Hindlimb muscle (tissue), 1 donor: ENCODE data around the gene PREX1. TPM values are rescaled to one million over a fixed set of nuclear protein-coding genes. Genes with fewer than 3 reads are reported as not detected.
"Not testable (repeated sequence)": the region's sequence is repeated elsewhere in the genome, so short reads cannot be mapped to it uniquely, and the experiment has no call there.

ENCODE experiments used
- DNase-seq: peaks from one replicate; pipeline ENCODE4 v3.0.0-alpha.2; 2013
- polyA plus RNA-seq: library from polyadenylated mRNA; unstranded; fragments of 120-200 nt; gene quantifications from one replicate; pipeline ENCODE4 v1.2.1, GENCODE V29; 2013; ENCODE audit not compliant: insufficient read length

Gene PREX1
- polyA plus RNA-seq, 1 donor = 20.0 TPM

DNA sequence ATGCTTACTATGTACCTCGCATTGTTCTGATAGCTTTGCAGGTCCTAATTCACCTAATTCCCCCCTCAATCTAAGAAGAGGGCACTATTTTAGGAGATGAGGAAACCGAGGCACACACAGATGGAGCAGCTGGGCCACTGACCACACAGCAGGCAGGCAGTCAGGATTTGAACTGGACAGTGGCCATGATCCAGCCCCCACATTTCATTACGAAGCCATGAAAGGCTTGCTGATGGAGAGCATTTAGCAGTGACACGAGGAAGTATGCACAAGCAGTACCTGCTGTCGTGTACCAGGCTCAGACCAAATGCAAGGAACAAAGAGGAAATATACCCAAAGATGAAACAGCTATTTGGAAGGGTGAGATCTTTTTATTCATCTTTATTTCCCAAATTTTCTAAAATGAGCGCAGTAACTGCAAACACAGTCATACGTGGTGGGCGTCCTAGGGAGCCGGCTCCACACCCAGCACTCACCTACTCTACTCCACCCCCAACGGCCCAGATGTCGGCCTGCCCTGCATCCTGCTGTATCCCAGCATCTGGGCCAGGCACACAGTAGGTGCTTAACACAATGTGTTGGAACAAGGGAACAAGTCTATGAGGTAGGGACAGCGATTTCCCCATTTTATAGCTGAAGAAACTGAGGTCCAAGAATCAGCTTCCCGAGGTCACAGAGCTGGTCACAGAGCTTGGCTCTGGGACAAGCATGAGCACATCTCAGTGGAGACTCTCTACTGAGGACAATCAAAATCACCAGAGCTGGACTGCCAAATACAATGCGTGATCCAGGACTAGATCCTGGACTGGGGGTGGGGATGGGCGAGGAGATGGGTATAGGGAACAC lies 15.0 kb downstream of the PREX1 start:
- no peak for DNase-seq

DNA sequence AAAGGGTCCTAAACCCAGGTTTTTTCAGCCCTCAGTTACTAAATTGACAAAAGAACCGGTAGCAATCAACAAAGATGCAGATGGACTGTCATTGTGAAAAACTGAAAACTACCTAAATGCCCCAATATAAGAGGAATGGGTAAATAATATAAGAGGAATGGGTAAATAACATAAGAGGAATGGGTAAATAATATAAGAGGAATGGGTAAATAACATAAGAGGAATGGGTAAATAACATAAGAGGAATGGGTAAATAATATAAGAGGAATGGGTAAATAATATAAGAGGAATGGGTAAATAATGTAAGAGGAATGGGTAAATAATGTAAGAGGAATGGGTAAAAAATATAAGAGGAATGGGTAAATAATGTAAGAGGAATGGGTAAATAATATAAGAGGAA lies 15.7 kb downstream of the PREX1 start:
- not testable (repeated sequence) for DNase-seq

DNA sequence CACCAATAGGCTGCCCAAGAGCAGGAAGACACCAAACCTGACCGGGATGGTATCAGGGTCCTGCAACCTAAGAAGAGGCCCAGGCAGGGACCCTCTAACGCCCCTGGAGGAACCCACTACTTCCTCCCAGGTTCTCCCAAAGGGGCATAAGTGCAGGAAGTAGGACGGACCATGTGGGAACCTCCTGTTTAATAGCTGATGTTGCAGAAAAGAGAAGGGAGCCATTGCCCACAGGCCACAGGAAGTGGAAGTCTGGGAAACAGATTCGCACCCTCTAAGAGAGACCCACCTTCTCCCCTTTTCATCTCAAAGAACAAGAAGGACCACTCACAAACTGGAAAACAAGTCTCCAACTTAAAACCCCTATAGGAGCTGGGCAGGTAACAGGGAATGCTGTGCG lies 18.1 kb downstream of the PREX1 start:
- no peak for DNase-seq

DNA sequence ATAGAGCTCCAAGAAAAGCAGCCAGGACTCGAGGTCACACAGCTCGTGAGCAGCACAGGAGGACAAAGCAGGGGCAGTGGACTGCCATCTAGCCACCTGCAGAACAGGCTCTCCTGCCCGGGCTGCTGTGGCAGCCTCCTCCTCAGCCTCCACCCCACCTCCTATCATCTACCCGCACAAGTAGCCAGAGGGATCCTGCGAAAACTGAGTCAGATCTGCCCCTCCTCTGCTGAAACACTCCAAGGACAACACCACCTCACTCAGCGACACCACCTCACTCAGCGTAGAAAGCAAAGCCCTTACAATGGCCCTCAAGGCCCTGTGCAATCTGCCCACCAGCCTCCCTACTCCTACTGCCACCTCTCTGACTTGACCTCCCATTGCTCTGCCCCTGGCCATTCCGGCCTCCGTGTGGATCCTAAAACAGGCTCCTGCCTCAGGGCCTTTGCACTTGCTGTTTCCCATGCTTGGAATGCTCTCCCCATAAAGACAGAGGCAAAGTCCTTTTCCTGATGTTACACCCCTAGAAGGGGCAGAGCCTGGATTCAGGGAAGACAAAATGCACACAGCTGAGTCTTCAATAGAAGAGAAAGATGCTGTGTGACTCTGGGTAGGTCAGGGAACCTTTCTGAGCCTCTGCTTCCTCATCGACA lies 19.3 kb downstream of the PREX1 start:
- DNase-seq = no peak

DNA sequence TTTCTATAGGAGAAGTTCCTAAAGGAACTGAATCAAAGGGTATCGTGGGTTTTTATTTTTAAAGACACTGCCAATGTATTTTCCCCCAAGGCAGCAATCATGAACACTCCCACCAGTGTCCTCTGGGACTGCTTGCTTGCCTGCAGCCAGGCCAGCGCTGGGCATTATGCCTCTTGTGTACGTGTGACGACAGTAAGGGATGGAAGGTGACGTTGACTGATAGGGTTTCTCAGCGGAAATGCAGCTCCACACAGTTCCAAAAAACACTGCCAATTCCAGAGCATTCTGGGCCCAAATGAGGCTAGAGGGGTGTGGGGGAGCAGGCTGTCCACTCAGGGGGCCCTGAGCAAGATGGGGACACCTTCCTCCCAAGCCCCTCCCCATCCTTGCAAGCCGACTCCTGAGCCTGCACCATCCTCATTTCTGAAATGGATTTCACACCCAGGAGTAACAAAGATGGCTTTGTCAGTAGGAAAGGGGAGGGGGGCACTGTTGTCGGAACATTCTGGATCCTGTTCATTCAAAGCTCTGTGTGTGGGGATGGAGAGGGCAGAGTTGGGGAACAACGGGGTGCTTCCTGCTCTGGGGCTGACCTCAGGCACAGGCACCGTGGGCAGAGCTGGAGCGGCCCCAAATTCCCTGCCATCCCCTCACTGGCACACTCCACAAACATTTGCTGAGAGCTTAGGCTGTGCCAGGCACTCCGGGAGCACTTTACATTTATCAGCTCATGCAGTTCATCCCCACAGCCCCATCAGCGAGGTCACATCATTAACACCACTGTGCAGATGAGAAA lies 20.0 kb downstream of the PREX1 start:
- no peak for DNase-seq

DNA sequence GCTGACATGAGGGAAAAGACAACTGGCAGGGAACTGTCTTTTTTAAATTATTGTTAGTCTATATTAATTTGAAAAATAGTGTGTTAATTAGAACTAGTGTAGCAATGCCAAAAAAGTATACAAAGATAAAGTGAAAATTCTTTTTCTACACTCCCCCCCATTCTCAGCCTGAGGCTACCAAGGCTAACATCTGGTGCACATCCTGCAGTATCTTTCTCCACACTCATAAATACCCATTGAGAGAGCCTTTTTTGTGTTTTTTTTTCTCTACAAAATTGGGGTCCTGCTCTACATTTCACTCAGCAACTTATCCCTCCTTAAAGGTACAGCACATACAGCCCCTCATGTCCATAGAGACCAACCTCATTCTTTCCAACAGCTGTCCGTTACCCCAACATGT lies 20.7 kb downstream of the PREX1 start:
- DNase-seq = no peak

DNA sequence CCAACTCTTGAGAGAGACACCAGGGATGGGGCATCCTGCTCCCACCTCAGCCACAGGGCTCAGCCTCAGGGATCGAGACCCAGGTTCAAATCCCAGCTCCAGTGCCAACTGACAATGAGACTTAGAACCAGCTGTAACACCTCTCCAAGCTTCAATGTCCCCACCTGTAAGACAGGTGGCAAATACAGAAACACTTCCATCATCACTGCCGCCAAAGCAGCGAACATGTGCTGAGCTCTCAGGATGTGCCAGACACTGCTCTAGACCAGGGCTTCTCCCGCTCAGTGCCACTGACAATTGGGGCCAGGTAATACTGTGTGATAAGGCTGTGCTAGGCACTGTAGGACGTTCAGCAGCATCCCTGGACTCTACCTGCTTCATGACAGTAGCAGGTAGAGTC lies 22.1 kb downstream of the PREX1 start:
- no peak for DNase-seq

DNA sequence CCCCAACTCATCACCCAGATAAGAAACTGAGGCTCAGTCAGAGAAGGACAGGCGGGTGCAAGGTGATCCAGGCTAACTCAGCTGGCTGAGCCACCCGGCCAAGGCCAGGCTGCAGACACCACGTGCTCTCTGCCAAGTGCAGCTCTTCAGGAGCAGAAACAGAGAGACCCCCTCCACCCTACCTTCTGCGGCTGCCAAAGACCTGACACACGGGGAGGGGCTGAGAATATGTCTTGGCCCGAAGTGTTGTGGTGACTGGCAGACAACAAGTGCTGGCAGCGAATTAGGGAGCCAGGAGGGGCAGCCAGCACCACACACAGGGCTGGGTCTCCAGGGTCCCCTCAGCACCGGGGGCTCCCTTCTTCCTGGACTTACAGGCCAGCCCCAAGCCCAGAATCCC lies 22.5 kb downstream of the PREX1 start:
- no peak for DNase-seq

DNA sequence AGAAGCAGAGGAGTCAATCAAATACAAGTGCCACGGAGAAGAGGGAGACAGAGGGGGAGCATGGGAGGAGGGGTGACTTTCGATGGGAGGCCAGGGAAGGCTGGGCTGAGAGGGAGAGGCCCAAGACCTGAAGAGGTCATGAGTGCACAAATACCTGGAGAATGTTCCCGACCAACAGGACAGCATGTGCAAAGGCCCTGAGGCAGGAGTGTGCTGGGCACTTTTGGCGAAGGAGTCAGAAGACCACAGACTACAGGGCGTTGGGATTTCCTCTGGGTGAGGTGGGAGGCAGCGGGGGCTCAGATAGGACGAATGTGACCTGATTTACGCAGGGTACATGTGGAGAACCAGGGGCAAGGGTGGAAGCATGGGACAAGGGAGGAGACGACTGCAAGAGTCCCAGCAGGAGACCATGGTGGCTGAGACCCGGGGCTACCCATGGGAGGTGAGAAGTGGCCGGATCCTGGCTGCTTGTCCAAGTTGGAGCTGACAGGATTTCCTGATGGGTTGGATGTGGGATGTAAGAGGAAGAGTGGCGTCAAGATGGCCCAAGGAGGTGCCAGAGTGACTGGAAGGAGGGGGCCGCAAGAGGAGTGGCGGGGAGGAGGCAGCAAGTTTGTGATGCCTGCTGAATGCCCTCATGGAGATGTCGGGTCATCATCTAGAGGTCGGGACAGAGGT lies 23.4 kb downstream of the PREX1 start:
- DNase-seq = no peak

DNA sequence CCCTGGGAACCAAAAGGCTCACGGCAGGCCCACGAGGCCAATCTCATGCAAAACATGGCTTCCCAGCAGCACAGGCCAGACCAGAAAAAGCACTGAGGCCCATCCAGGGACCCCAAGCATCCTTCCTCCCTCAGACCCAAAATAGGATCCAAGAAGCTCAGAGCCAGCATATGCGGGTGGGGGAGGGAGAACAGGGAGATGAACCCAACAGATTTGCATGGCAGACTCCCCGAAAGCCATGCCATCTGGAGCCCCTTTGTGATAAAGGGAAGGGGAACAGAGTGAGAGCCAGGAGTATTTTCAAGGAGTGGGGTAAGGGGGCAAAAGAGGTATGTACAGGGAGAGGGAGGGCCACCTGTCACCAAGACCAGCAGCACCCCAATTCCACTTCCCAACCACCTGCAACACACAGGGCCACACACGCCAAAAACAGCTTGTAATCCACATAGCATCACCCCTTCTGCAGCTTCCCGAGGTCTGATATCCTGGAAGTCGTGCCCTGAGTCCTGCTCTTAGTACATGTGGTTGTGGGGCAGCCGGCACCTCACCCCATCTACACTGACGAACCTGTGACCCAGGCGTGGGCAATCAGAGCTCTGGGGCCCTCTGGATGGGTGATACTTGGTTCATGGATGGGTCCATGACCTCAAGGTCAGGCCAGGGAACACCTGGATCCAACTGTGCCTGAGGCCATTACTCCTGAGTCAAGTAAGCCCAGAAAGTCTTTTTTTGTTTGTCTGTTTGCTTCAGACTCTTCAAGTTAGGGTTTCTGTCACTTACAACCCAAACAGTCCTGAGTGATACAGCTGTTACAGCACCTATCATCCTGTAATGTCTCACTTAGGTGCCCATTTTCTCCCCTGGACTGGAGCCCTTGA lies 24.4 kb downstream of the PREX1 start:
- DNase-seq = no peak

DNA sequence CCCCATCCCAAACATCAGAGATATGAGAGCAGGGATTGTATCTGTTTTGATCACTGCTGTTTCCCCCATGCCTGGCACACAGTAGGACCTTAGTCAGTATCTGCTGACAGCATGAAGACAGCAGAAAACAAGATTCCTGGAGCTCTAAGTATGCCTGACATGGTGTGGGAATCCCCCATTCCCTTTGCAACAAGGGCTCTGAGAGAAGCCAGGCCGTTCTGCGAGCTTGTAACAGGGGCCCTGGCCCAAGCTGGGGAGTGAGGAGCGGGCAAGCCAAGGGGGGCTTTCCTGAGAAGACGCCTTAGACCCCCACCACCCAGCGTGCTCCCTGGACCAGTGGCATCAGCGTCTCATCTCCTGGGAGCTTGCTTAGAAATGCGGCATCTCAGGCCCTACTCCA lies 25.2 kb downstream of the PREX1 start:
- no peak for DNase-seq

DNA sequence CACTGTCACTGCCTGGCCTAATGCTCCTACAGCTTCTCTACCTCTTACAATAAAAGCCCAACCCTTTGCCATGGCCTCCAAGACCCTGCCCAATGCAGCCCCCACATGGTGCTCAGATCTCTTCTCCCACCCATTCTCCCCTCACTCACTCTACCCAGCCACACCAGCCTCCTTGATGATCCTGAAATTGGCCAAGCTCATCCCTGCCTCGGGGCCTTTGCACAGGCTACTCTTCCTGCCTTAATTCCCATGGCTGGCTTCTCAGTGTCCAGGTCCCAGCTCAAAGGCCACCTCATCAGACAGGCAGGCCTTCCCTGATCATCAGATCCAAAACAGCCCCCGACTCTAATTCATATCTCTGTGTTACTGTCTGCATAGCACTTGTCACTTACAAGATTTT lies 25.6 kb downstream of the PREX1 start:
- DNase-seq = no peak

DNA sequence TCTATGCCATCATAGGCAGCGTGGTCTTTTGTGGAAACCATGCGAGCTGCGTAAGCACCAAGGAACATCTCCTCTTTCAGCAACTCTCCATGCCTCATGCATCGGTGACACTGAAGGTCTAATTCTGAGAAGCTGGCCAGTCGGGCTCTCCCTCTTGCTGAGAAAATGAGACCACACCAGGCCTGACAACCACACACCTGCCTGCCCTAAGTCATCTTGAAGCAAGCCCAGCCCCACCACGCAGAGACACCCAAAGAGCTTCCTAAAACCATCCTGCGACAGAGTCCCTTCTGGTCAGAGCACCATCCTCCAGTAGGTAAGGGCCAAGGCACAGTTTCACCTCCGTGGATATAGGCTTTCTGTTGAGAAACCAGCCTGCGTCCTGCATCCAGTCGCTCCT lies 26.6 kb downstream of the PREX1 start:
- no peak for DNase-seq

DNA sequence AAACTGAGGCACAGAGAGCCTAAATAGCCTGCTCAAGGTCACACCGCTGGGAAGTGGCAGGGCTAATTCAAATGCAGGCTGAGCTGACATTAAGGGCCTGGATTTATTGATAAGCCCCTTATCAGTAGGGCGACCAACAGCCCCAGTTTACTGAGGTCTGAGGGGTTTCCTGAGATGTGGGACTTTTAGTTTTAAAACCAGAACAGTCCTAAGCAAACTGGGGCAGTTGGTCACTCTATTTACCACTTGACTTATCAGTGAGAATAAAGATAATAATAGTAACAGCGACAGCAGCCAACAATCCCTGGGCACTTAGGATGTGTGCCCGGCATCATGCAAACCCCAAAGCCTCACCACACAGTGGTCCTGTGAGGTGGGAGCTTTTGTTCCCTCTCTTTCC lies 27.6 kb downstream of the PREX1 start:
- no peak for DNase-seq

DNA sequence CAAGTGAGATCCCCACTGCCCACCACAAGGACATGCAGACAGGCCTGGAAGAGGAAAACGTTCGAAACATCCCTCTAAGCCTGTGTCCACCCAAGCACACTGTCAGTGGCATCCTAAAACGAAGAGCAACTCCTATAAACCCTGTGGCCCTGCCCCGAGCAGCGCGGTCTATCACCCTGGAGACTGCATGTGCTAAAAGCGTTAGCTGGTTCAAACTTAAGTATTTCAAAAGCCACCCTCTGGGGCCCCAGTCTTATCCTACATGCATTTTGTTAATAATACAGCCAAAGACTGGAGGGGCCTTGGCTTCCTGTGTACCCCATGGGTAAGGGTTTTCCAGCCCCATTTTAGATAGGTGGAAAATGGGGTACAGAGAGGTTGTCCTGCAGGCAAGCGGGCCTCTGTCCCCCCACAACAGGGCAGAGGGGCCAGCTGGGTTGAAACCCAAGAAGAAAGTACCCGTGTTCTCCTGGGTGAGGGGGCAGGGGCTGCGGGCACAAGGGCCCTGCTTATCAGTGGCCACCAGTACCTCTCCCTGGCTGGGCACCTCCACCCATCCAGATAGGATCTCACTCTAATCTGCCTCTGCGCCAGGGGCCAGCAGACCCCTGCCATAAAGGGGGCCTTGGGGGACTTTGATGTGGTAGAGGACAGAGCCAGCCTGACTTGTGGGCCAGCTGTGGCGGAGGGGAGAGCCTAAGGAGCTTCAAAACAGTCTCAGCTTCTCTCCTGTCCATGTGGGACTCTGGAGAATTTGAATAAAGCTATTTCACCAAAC lies 28.3 kb downstream of the PREX1 start:
- DNase-seq = no peak

DNA sequence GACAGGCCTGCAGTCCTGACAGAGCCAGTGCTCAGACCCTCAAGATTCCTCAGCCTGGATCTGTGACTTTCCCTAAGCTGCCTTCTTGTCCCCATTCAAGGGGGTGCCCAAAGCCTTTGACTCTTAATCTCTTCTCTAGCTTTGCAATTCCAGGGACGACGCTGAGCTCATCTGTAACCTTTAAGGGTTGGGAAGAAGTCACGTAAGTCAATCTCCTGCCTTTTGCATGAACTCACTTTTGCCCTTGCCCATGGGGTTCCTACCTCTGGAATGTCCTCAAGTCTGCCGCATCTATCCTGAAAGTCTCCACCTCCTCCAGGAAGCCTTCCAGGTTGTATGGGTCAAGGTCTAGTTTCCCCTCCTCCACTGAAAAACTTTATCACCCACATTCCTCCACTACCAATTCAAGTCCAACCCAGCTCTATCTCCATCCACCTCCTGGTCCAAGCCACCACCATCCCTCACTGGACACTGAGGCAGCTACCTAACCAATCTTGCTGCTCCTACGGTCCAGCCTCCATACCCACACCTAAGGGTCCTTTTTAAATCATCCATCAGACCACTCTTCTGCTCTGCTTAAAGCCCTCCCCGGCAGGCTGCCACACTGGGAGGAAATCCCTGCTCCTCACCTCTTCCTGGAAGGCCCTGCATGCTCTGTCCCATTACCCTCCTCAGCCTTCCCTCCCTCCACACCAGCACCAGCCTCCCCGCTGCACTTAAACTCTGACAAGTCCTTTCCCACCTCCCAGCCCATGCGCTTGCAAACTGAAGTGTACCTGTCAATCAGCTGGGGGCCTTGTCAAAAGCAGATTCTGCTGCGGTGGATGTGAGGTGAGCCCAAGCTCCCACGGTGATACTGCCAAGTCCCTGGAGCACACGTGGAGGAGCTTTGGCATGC lies 29.7 kb downstream of the PREX1 start:
- DNase-seq = no peak

DNA sequence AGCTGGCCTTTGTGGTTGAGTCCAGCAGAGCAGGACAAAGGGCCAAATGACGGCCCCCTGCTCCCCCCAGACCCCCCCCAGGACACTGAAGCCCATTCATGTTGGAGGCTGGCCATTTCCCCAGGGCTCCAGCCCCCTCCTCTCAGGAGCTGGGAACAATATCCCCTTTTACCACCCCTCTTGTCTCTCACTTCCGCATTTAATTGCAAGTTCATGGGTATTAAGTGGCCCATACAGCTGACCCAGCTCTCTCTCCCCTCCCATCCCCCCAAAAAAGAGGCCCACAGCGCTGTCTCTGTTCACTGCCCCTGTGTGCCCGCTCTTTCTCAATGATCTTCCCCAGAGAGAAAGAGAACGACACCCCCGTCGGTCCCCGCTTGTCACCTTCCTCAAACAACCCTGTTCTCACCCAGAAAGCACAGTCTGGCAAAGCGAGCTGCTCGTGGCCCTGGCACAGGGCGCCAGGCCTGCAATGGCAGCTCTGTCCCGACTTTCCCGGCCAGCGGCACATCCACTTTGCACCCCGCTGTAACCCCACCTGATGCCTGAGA lies 30.4 kb downstream of the PREX1 start:
- DNase-seq = peak; percentile 15

DNA sequence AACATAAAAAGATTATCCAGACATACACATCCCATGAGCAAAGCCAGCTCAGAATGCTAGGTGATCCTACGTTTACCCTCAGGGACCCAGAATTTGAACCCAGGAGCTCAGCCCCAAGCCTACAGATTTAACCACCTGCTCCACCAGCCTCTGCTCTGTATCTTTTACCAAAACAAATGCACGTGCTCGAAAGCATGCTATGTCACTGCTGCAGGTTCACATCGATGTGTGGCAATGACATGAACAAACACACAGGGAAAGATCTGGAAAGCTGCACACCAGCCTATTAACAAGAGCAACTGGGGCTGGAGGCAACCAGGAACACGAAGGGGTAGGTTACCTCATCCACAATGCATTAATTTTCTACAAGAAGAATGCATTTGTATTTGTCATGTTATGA lies 32.1 kb downstream of the PREX1 start:
- DNase-seq = no peak

DNA sequence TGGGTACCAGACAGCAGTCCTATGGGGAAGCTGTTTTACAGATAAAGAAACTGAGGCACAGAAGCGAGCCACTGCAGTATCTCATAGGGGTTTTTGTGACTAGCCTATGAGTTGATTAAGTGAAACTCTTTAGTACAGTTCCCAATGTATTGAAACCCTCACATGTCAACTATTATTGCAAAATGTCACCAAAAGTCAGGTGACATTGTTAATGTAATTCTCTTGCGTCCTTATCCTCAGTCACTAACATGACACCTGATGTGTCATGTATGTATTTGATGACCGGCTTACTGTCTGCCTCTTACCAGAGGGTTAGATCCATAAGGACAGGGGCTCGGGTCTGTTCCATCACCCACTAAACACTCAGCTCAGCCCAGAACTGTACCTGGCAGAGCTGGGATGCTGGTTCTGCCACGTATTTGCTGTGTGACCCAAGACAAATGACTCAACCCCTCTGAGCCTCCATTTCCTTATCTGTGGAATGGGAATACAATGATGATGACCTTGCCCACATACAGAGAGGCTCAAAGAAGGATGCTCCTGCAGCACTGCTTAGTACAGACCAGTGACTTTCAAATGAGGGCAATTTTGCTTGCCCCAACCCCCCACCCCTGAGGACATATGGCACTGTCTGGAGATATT lies 32.9 kb downstream of the PREX1 start:
- DNase-seq = no peak
